ENCODE measurements around the gene FSD1.
"Not testable (repeated sequence)": the region's sequence is repeated elsewhere in the genome, so short reads cannot be mapped to it uniquely, and the experiment has no call there.

FSD1 gene

GRCh38 chr19:4345342-4346019 is 41.1 kb downstream of the FSD1 start:
- no peak for DNase-seq (ENCODE audit: low spot score)

- no peak for DNase-seq (ENCODE audit: low spot score)
These were observed 41.6 kb downstream of the FSD1 start for GRCh38 chr19:4346020-4346383.

- no peak for DNase-seq (ENCODE audit: low spot score)
These were observed 43.1 kb downstream of the FSD1 start for GRCh38 chr19:4347521-4347920.

- DNase-seq (ENCODE audit: low spot score): not testable (repeated sequence)
These were observed 44.8 kb downstream of the FSD1 start for GRCh38 chr19:4349225-4349624.

- no peak for DNase-seq (ENCODE audit: low spot score)
These were observed 45.7 kb downstream of the FSD1 start for GRCh38 chr19:4350111-4350510.

GRCh38 chr19:4350726-4351125 is 46.3 kb downstream of the FSD1 start:
- DNase-seq (ENCODE audit: low spot score): no peak

- DNase-seq (ENCODE audit: low spot score): peak; percentile 71
These were observed 48.3 kb downstream of the FSD1 start for GRCh38 chr19:4352701-4353121.

- no peak for DNase-seq (ENCODE audit: low spot score)
These were observed 49.9 kb downstream of the FSD1 start for GRCh38 chr19:4354282-4354681.

- DNase-seq (ENCODE audit: low spot score): no peak
These were observed 50.5 kb downstream of the FSD1 start for GRCh38 chr19:4354897-4355296.

- no peak for DNase-seq (ENCODE audit: low spot score)
These were observed 52.8 kb downstream of the FSD1 start for GRCh38 chr19:4357095-4357797.

- DNase-seq (ENCODE audit: low spot score): no peak
These were observed 53.5 kb downstream of the FSD1 start for GRCh38 chr19:4357921-4358326.

- DNase-seq (ENCODE audit: low spot score): no peak
These were observed 54.6 kb downstream of the FSD1 start for GRCh38 chr19:4358709-4359626.

GRCh38 chr19:4359627-4360000 is 55.2 kb downstream of the FSD1 start:
- no peak for DNase-seq (ENCODE audit: low spot score)

- DNase-seq (ENCODE audit: low spot score): no peak
These were observed 55.7 kb downstream of the FSD1 start for GRCh38 chr19:4360081-4360569.

GRCh38 chr19:4360641-4361151 is 56.3 kb downstream of the FSD1 start:
- no peak for DNase-seq (ENCODE audit: low spot score)

- no peak for DNase-seq (ENCODE audit: low spot score)
These were observed 57.0 kb downstream of the FSD1 start for GRCh38 chr19:4361152-4362046.

- no peak for DNase-seq (ENCODE audit: low spot score)
These were observed 57.9 kb downstream of the FSD1 start for GRCh38 chr19:4362101-4362828.

- DNase-seq (ENCODE audit: low spot score): no peak
These were observed 58.6 kb downstream of the FSD1 start for GRCh38 chr19:4362831-4363545.

- DNase-seq (ENCODE audit: low spot score): no peak
These were observed 59.3 kb downstream of the FSD1 start for GRCh38 chr19:4363571-4364304.

Data from CD4-positive, alpha-beta T cell treated with Interleukin-15 for 4 hours (primary cell).